Esophagus squamous epithelium (tissue), 5 donors: ENCODE measurements around the gene ARHGEF11. TPM values are rescaled to one million over a fixed set of nuclear protein-coding genes. Genes with fewer than 3 reads are reported as not detected.

Experiments used
- DNase-seq: peaks from one replicate; lab custom pipeline; 2025; lab: John Stamatoyannopoulos, UW
- H3K27ac ChIP-seq, 4 donors: fragments of 200-600 bp; sonication (generic); one replicate each; pipeline ENCODE4 v1.5.1; 2016 to 2019; ENCODE audit warnings: mild to moderate bottlenecking in 1 of 4
- H3K27me3 ChIP-seq, 4 donors: fragments of 200-600 bp; sonication (generic); 1 replicate in 3 of 4; 2 replicates in 1 of 4; pipeline versions ENCODE4 v1.5.1 to v1.6.0; 2017 to 2021; ENCODE audit warnings: antibody characterized with exemption in 1 of 4
- H3K36me3 ChIP-seq, 3 donors: fragments of 200-600 bp; sonication (generic); one replicate each; pipeline ENCODE4 v1.5.1; 2016 to 2019
- H3K4me1 ChIP-seq, 3 donors: fragments of 200-600 bp; sonication (generic); one replicate each; pipeline ENCODE4 v1.5.1; 2017 to 2019
- H3K4me3 ChIP-seq, 4 donors: fragments of 200-600 bp; sonication (generic); 1 replicate in 3 of 4; 2 replicates in 1 of 4; pipeline ENCODE4 v1.5.1; 2016 to 2019; ENCODE audit warnings: mild to moderate bottlenecking in 2 of 4, moderate library complexity in 1 of 4
- H3K9me3 ChIP-seq, 3 donors: fragments of 200-600 bp; sonication (generic); one replicate each; pipeline ENCODE4 v1.5.1; 2016 to 2019
- POLR2A ChIP-seq, 4 donors: fragments of 450-650 bp; IDR thresholded peaks; one replicate each; pipeline ENCODE4 v1.6.1; 2017; ENCODE audit warnings: antibody characterized with exemption in 4 of 4, mild to moderate bottlenecking in 4 of 4, moderate library complexity in 3 of 4
- WGBS, 2 donors: methylation state at CpG; one replicate each; pipeline ENCODE4 v1.1.5; 2018; 5-methylcytosine and 5-hydroxymethylcytosine counted together
- intact Hi-C: fragments of 100-400 bp; cut with DNase I; formaldehyde crosslinking; loops from one replicate; pipeline ENCODE4 v1.15.0; 2022
- total RNA-seq, 4 donors: library from RNA; depleted of rRNA; stranded (reverse); fragments of >200 nt; gene quantifications; one replicate each; pipeline ENCODE4 v1.1.0, GENCODE V29; 2016
- TF ChIP-seq, protein P1 (sequence below), 6 experiments: fragments of 450-650 bp in 4 of 6; fragments of 200-600 bp in 2 of 6; sonication (generic) in 2 of 6; IDR thresholded peaks; one replicate each; pipeline ENCODE4 v1.5.1; 2016 to 2019; ENCODE audit warnings: antibody characterized with exemption in 6 of 6, mild to moderate bottlenecking in 4 of 6, moderate library complexity in 4 of 6
- donor health status: DM: yes; HTN: yes; CAD: no.

Gene ARHGEF11
- total RNA-seq, 4 donors from 2014 or later = 15.5 to 24.2 (median 19.4) TPM

DNA sequence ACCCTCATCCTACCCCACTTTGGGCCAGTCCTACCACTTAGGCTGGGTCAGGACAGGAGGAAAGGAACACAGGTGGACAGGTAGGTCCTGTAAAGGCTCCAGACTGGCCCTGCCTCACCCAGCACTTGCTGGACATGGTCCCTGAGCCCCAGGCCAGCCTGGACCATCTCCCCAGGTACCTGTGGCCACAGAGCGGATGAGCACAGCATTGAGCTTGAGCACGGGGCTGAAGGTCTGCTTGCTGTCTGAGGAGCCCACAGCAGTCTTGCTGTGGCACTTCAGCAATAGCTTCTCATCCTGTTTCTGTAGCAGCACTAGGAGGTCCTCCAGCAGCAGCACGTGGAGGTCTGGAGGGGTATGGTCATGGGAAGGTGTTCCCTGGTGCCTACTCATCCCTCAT, 101.8 kb downstream of the ARHGEF11 start:
- H3K27ac ChIP-seq = no peak overlapping the region
- intact Hi-C loops = no loop called here
- no peak for TF ChIP-seq POLR2A (IDR thresholded peaks at IDR 0.05)
- TF ChIP-seq, protein P1, sequence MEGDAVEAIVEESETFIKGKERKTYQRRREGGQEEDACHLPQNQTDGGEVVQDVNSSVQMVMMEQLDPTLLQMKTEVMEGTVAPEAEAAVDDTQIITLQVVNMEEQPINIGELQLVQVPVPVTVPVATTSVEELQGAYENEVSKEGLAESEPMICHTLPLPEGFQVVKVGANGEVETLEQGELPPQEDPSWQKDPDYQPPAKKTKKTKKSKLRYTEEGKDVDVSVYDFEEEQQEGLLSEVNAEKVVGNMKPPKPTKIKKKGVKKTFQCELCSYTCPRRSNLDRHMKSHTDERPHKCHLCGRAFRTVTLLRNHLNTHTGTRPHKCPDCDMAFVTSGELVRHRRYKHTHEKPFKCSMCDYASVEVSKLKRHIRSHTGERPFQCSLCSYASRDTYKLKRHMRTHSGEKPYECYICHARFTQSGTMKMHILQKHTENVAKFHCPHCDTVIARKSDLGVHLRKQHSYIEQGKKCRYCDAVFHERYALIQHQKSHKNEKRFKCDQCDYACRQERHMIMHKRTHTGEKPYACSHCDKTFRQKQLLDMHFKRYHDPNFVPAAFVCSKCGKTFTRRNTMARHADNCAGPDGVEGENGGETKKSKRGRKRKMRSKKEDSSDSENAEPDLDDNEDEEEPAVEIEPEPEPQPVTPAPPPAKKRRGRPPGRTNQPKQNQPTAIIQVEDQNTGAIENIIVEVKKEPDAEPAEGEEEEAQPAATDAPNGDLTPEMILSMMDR (IDR thresholded peaks at IDR 0.05) = no peak
- no peaks in the 10 kb centered on the region for H3K27me3 ChIP-seq
- H3K9me3 ChIP-seq = no peaks in the 10 kb centered on the region
- peaks cover 0 to 11% (median 0%) of the 10 kb centered on the region in 3 donors for H3K4me1 ChIP-seq
- peaks cover 27 to 100% (median 49%) of the 10 kb centered on the region in 3 donors for H3K36me3 ChIP-seq
- H3K4me3 ChIP-seq = no peak overlapping the region
- WGBS, 2 donors = 71 to 86% methylated on average over 1 of the region's 3 CpGs
- no peak for DNase-seq

- H3K9me3 ChIP-seq = no peaks in the 10 kb centered on the region
- no peak for DNase-seq
- WGBS, 2 donors = 89 to 91% methylated on average over 2 to 6 of the region's 7 CpGs
- no peak overlapping the region for H3K4me3 ChIP-seq
- H3K36me3 ChIP-seq = peaks cover 31 to 100% (median 39%) of the 10 kb centered on the region in 3 donors
- H3K27me3 ChIP-seq = no peaks in the 10 kb centered on the region
- H3K27ac ChIP-seq = no peak overlapping the region
- H3K4me1 ChIP-seq = peaks cover 0 to 11% (median 0%) of the 10 kb centered on the region in 3 donors
- intact Hi-C loops = no loop called here
- TF ChIP-seq, protein P1 (IDR thresholded peaks at IDR 0.05) = no peak
- TF ChIP-seq POLR2A (IDR thresholded peaks at IDR 0.05) = no peak
Measured at GRCh38 chr1:156942576-156942975, 103.0 kb downstream of the ARHGEF11 start.

GRCh38 chr1:156942176-156942575, 103.4 kb downstream of the ARHGEF11 start:
- no peak for TF ChIP-seq POLR2A (IDR thresholded peaks at IDR 0.05)
- TF ChIP-seq, protein P1 (IDR thresholded peaks at IDR 0.05) = no peak
- peaks cover 32 to 100% (median 35%) of the 10 kb centered on the region in 3 donors for H3K36me3 ChIP-seq
- peaks cover 0 to 11% (median 0%) of the 10 kb centered on the region in 3 donors for H3K4me1 ChIP-seq
- WGBS, 2 donors = 71 to 79% methylated on average over 3 of the region's 3 CpGs
- DNase-seq = no peak
- no peaks in the 10 kb centered on the region for H3K9me3 ChIP-seq
- H3K4me3 ChIP-seq = no peak overlapping the region
- no peaks in the 10 kb centered on the region for H3K27me3 ChIP-seq
- no peak overlapping the region for H3K27ac ChIP-seq
- intact Hi-C loops = no loop called here

DNA sequence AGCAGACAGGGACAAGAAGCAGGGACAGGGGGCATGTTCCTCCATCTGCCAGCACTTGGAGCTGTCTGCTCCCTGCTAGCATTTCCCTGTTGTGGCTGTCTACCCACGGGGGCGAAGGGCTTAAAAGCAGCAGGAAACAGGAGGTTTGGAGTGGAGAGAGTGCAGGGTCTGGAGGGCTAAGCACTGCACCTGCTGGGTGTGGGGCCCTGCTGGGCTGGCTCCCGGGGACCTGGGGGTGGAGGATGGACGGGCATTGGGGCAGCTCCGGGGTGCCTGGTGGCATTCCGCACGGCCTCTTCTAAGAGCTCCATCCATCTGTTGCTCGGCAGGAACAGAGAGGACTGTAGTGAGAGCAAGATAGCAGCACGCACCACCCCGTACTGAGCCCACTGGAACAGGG, 103.9 kb downstream of the ARHGEF11 start:
- no peak for DNase-seq
- TF ChIP-seq, protein P1 (IDR thresholded peaks at IDR 0.05) = no peak
- peaks cover 0 to 10% (median 0%) of the 10 kb centered on the region in 3 donors for H3K4me1 ChIP-seq
- H3K36me3 ChIP-seq = peaks cover 30 to 100% (median 37%) of the 10 kb centered on the region in 3 donors
- WGBS, 2 donors = 90% methylated on average over 8 of the region's 10 CpGs; no CpG with 5 or more reads in 1 of the 2 donors
- H3K27ac ChIP-seq = no peak overlapping the region
- no peaks in the 10 kb centered on the region for H3K9me3 ChIP-seq
- no peaks in the 10 kb centered on the region for H3K27me3 ChIP-seq
- no peak overlapping the region for H3K4me3 ChIP-seq
- intact Hi-C loops = no loop called here

DNA sequence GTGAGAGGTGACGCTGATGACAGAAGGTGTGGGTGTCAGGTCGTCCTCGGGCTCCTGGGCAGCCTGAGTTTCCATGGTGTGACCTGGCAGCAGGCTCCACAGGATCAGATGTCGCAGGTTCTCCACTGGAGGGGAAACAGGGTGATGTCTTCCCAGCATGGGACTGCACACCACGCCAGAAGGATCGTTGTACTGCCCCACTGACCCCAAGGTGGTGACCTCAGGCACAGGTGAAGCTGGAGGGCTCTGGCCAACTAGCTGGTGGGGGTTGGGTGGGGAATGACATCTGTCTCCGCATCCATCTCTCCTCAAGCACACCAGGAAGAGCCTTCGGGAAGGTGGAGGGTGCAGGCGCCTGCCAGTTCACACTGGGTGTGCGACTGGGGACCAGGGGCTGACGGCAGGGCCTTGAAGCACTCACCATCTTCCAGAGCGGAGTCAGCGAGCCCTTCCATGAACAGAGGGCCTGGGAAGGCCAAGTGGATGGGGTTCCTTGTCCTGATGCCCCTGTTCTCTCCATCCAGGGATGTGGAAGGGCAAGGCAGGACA, 105.7 kb downstream of the ARHGEF11 start:
- Histone ChIP-seq H3K9me3 (no peaks in the 10 kb centered on the region), H3K27ac (no peak overlapping the region), H3K4me3 (no peak overlapping the region), H3K36me3 (peaks cover 24 to 97% (median 38%) of the 10 kb centered on the region in 3 donors), H3K4me1 (no peaks in the 10 kb centered on the region), H3K27me3 (no peaks in the 10 kb centered on the region)
- intact Hi-C loops = no loop called here
- WGBS, 2 donors = 88 to 91% methylated on average over 3 to 8 of the region's 13 CpGs
- TF ChIP-seq, protein P1 (IDR thresholded peaks at IDR 0.05) = no peak
- TF ChIP-seq POLR2A (IDR thresholded peaks at IDR 0.05) = no peak
- DNase-seq = no peak
